ENCODE data around the gene PRKN. TPM values are rescaled to one million over a fixed set of nuclear protein-coding genes. Genes with fewer than 3 reads are reported as not detected.

Gene PRKN
- total and polyA plus RNA-seq, 2 donors (not counting 3 experiments of a cell fraction or from before 2014, with no cell fraction given), result 0.06 TPM; not detected in 1

- Histone ChIP-seq H3K9me3 (replicated peaks; ENCODE audit: control insufficient read depth, insufficient read depth, low read length) (peaks cover 2% of the 10 kb centered on the region), H3K79me2 (ENCODE audit: control insufficient read depth, insufficient read depth, low read length) (no peaks in the 10 kb centered on the region), H3K9ac (replicated peaks; ENCODE audit: extremely low read depth, insufficient read depth, low read length) (no peak overlapping the region), H3K4me2 (ENCODE audit: insufficient read depth, low read length) (no peak overlapping the region), H3K27me3 (ENCODE audit: control insufficient read depth in 2 of 2, insufficient read depth in 2 of 2, low read length in 2 of 2) (no peaks in the 10 kb centered on the region), H2AFZ (ENCODE audit: low read depth, low read length) (no peak overlapping the region), H3K4me3 (replicated peaks in 1 of 3; ENCODE audit: insufficient read depth in 1 of 3, low read depth in 1 of 3, low read length in 3 of 3) (no peak overlapping the region), H3K27ac (ENCODE audit: insufficient read depth, low read depth, low read length) (no peak overlapping the region), H3K9me1 (replicated peaks; ENCODE audit: control insufficient read depth, extremely low read depth, insufficient read depth, low read length) (no peaks in the 10 kb centered on the region), H3K4me1 (ENCODE audit: control insufficient read depth, extremely low read depth, insufficient read depth, low read length) (no peaks in the 10 kb centered on the region), H4K20me1 (replicated peaks; ENCODE audit: control insufficient read depth, extremely low read depth, insufficient read depth, low read length) (no peaks in the 10 kb centered on the region), H3K36me3 (ENCODE audit: control insufficient read depth in 2 of 2, extremely low read depth in 1 of 2, insufficient read depth in 2 of 2, low read length in 2 of 2) (no peaks in the 10 kb centered on the region)
- ChIA-PET CTCF (no interaction called here), POLR2A (no interaction called here)
- dilution Hi-C loops (cut with MboI; ENCODE audit: extremely low pct_ligation_motif_present, low sequenced_read_pairs) (no loop called here), intact Hi-C loops (cut with micrococcal nuclease) (no loop called here)
- no TSS peak for BruUV-seq (replicated peaks)
- DNase-seq (ENCODE audit: low read depth, low spot score) (no peak), FAIRE-seq (no peak)
- TF ChIP-seq POLR2AphosphoS5 (IDR thresholded peaks at IDR 0.05; ENCODE audit: insufficient read depth, low read depth, low read length) (no peak), MYC (IDR thresholded peaks at IDR 0.05; ENCODE audit: low read depth, low read length) (no peak), FOS (IDR thresholded peaks at IDR 0.05; ENCODE audit: borderline replicate concordance, insufficient read depth, low read length) (no peak), CTCF (IDR thresholded peaks at IDR 0.05; ENCODE audit: extremely low read depth in 1 of 2, insufficient read depth in 1 of 2, low read depth in 1 of 2, low read length in 2 of 2) (no peak), EZH2 (IDR thresholded peaks at IDR 0.05; ENCODE audit: borderline replicate concordance, low read depth, low read length, severe bottlenecking) (no peak), POLR2A (IDR thresholded peaks at IDR 0.05; ENCODE audit: low read depth, low read length) (no peak), JUN (IDR thresholded peaks at IDR 0.05; ENCODE audit: borderline replicate concordance, insufficient read depth, insufficient read length, low read depth) (no peak), MAX (IDR thresholded peaks at IDR 0.05; ENCODE audit: insufficient read depth, insufficient read length) (no peak), GATA2 (IDR thresholded peaks at IDR 0.05; ENCODE audit: insufficient read depth, insufficient read length, low read depth, low read length) (no peak)
Observed at GRCh38 chr6:161804838-161805237, 922.7 kb downstream of the PRKN start.

Data from endothelial cell of umbilical vein (primary cell).